ENCODE results near the gene CSGALNACT2. TPM values are rescaled to one million over a fixed set of nuclear protein-coding genes. Genes with fewer than 3 reads are reported as not detected.

CSGALNACT2 gene
- total and polyA plus RNA-seq, 2 experiments from 2014 or later, result 7.7 to 13.9 TPM

DNA sequence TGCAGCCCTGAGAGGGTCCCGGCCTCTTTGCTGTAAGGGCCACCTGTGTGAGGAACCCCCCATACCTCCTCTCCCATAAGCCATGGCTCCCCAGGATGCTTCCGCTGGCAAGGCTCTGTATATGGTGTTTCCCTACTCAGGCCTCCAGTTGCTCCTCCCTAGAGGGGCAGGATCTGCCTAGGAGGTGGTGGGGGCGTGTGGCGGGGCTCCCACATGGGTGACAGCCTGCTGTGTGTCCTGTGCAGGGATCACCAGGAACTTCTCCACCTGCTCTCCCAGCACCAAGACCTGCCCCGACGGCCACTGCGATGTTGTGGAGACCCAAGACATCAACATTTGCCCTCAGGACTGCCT, 25.7 kb upstream of the CSGALNACT2 start:
- Histone ChIP-seq H3K36me3 (replicated peaks; ENCODE audit: insufficient read depth, low read depth) (no peaks in the 10 kb centered on the region), H3K4me1 (ENCODE audit: insufficient read depth) (peaks cover 7% of the 10 kb centered on the region), H3K9me2 (replicated peaks; ENCODE audit: insufficient read depth) (no peaks in the 10 kb centered on the region), H3K27me3 (no peaks in the 10 kb centered on the region), H3K27ac (no peak overlapping the region), H4K20me1 (ENCODE audit: insufficient read depth, poor library complexity, severe bottlenecking) (no peaks in the 10 kb centered on the region), H3K4me3 (no peak overlapping the region), H3K4me2 (no peak overlapping the region), H2AFZ (no peak overlapping the region), H3K79me2 (no peaks in the 10 kb centered on the region), H3K9me3 (ENCODE audit: low read depth) (no peaks in the 10 kb centered on the region)
- 97% methylated on average over 7 of the region's 7 CpGs for WGBS (ENCODE audit: low lambda C conversion rate, missing lambda C conversion rate)
- DNase-seq (ENCODE audit: low spot score), result no peak
- TF ChIP-seq, protein P1, sequence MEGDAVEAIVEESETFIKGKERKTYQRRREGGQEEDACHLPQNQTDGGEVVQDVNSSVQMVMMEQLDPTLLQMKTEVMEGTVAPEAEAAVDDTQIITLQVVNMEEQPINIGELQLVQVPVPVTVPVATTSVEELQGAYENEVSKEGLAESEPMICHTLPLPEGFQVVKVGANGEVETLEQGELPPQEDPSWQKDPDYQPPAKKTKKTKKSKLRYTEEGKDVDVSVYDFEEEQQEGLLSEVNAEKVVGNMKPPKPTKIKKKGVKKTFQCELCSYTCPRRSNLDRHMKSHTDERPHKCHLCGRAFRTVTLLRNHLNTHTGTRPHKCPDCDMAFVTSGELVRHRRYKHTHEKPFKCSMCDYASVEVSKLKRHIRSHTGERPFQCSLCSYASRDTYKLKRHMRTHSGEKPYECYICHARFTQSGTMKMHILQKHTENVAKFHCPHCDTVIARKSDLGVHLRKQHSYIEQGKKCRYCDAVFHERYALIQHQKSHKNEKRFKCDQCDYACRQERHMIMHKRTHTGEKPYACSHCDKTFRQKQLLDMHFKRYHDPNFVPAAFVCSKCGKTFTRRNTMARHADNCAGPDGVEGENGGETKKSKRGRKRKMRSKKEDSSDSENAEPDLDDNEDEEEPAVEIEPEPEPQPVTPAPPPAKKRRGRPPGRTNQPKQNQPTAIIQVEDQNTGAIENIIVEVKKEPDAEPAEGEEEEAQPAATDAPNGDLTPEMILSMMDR (IDR thresholded peaks at IDR 0.05; ENCODE audit: poor library complexity), result no peak
- TF ChIP-seq EZH2phosphoT487 (IDR thresholded peaks at IDR 0.05; ENCODE audit: low read depth, severe bottlenecking, unreplicated experiment) (no peak), EZH2 (IDR thresholded peaks at IDR 0.05; ENCODE audit: borderline replicate concordance) (no peak)

DNA sequence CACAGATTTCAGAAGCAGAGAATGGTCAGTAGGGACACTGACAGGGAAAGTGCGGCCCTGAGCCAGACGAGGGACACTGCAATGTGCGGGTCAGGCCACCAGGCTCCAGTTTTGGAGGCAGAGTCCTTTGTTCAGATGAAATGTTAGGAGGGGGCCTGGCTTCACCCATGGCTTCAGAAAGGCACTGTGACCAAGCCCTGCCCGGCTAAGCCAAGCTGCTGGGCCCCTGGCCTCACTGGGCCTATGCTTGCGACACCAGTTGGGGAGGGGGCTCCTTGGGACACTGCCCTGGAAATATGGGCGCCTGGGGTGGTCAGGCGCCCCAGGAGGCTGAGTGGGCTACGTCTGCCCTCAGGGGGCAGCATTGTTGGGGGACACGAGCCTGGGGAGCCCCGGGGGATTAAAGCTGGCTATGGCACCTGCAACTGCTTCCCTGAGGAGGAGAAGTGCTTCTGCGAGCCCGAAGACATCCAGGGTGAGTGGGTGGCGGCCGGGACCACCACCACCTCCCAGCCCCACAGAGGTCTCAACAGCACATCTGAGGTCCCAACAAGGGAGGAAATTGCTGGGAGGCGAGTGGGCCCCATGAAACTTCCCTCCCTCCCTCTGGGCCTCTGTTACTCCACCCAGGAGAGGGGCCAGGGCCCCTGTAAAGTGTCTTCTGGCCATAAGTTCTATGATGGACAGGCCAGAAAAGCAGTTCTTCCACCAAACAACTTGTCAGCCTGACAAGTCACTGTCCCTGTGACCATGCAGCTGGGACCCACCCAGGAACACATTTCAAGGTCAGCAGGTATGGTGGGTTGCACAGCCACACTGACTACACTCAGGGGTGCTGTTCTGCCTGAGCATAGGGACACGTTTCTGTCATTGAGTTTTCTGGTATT, 24.8 kb upstream of the CSGALNACT2 start:
- 88% methylated on average over 15 of the region's 16 CpGs for WGBS (ENCODE audit: low lambda C conversion rate, missing lambda C conversion rate)
- Histone ChIP-seq H3K9me2 (replicated peaks; ENCODE audit: insufficient read depth) (no peaks in the 10 kb centered on the region), H4K20me1 (ENCODE audit: insufficient read depth, poor library complexity, severe bottlenecking) (no peaks in the 10 kb centered on the region), H2AFZ (no peak overlapping the region), H3K27ac (no peak overlapping the region), H3K9me3 (ENCODE audit: low read depth) (no peaks in the 10 kb centered on the region), H3K4me1 (ENCODE audit: insufficient read depth) (peaks cover 7% of the 10 kb centered on the region), H3K4me2 (no peak overlapping the region), H3K4me3 (no peak overlapping the region), H3K79me2 (no peaks in the 10 kb centered on the region), H3K27me3 (no peaks in the 10 kb centered on the region), H3K36me3 (replicated peaks; ENCODE audit: insufficient read depth, low read depth) (no peaks in the 10 kb centered on the region)
- TF ChIP-seq EZH2 (IDR thresholded peaks at IDR 0.05; ENCODE audit: borderline replicate concordance) (no peak), EZH2phosphoT487 (IDR thresholded peaks at IDR 0.05; ENCODE audit: low read depth, severe bottlenecking, unreplicated experiment) (no peak)
- TF ChIP-seq, protein P1 (IDR thresholded peaks at IDR 0.05; ENCODE audit: poor library complexity), result no peak
- DNase-seq (ENCODE audit: low spot score), result no peak

DNA sequence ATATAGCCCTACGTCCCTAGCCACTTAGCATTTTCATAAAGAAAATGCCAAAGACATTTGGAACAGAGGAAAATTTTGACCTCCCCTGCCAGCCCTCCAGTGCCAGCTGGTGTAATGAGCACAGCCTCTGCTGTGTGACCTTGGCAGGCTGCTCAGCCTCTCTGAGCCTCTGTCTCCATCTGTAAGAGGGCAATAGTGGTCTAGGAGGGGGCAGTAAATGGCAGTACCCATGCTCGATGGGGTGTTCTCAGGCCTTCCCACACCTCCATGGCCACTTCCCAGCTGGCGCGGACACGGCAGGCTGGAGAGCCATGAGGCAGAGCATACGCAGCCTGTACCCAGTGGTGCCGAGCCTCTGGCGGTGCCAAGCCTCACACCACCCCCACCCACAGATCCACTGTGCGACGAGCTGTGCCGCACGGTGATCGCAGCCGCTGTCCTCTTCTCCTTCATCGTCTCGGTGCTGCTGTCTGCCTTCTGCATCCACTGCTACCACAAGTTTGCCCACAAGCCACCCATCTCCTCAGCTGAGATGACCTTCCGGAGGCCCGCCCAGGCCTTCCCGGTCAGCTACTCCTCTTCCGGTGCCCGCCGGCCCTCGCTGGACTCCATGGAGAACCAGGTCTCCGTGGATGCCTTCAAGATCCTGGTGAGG, 24.0 kb upstream of the CSGALNACT2 start:
- Histone ChIP-seq H3K4me3 (no peak overlapping the region), H3K4me1 (ENCODE audit: insufficient read depth) (peaks cover 7% of the 10 kb centered on the region), H3K9me2 (replicated peaks; ENCODE audit: insufficient read depth) (no peaks in the 10 kb centered on the region), H3K36me3 (replicated peaks; ENCODE audit: insufficient read depth, low read depth) (no peaks in the 10 kb centered on the region), H3K4me2 (no peak overlapping the region), H3K9me3 (ENCODE audit: low read depth) (no peaks in the 10 kb centered on the region), H3K79me2 (no peaks in the 10 kb centered on the region), H2AFZ (no peak overlapping the region), H3K27ac (no peak overlapping the region), H4K20me1 (ENCODE audit: insufficient read depth, poor library complexity, severe bottlenecking) (no peaks in the 10 kb centered on the region), H3K27me3 (no peaks in the 10 kb centered on the region)
- DNase-seq (ENCODE audit: low spot score), result no peak
- TF ChIP-seq EZH2 (IDR thresholded peaks at IDR 0.05; ENCODE audit: borderline replicate concordance), result no peak
- TF ChIP-seq EZH2phosphoT487 (IDR thresholded peaks at IDR 0.05; ENCODE audit: low read depth, severe bottlenecking, unreplicated experiment), result no peak
- 95% methylated on average over 24 of the region's 24 CpGs for WGBS (ENCODE audit: low lambda C conversion rate, missing lambda C conversion rate)
